K562 (cell line): ENCODE measurements around the gene SETD7. TPM values are rescaled to one million over a fixed set of nuclear protein-coding genes. Genes with fewer than 3 reads are reported as not detected.

Experiments
- ARID1B ChIP-seq: fragments of 450-650 bp; IDR thresholded peaks from 2 replicates; pipeline ENCODE4 v1.6.1; 2016; ENCODE audit warnings: antibody characterized with exemption, mild to moderate bottlenecking, inconsistent platforms
- E2F5 ChIP-seq: sonication (generic); formaldehyde crosslinking; IDR thresholded peaks from 2 replicates; pipeline ENCODE4 v1.8.0; 2022; ENCODE audit warnings: mild to moderate bottlenecking, missing genetic modification reagents
- HDAC3 ChIP-seq: fragments of 450-650 bp; IDR thresholded peaks from 2 replicates; pipeline ENCODE4 v1.6.1; 2018; ENCODE audit warnings: borderline replicate concordance, mild to moderate bottlenecking, moderate library complexity; ENCODE audit not compliant: partially characterized antibody
- MGA ChIP-seq: fragments of 450-650 bp; IDR thresholded peaks from 2 replicates; pipeline ENCODE4 v1.6.1; 2016; ENCODE audit warnings: mild to moderate bottlenecking, moderate library complexity
- RREB1 ChIP-seq: fragments of 250-450 bp; sonication (Bioruptor Pico); IDR thresholded peaks from 2 replicates; pipeline ENCODE4 v1.4.0; 2020
- ZC3H8 ChIP-seq: fragments of 450-650 bp; IDR thresholded peaks from 2 replicates; pipeline ENCODE4 v1.6.1; 2017
- ZNF212 ChIP-seq: fragments of 450-650 bp; formaldehyde crosslinking; IDR thresholded peaks from 2 replicates; pipeline ENCODE4 v1.4.0; 2020; ENCODE audit warnings: mild to moderate bottlenecking
- ZNF347 ChIP-seq: fragments of 450-650 bp; formaldehyde crosslinking; IDR thresholded peaks from 2 replicates; pipeline ENCODE4 v1.4.0; 2020; ENCODE audit warnings: low read depth, mild to moderate bottlenecking, moderate library complexity
- polyA plus RNA-seq, 8 experiments: library from polyadenylated mRNA; depleted of rRNA in 4 of 8; stranded (reverse) in 5 of 8; unstranded in 3 of 8; fragments of >200 nt; fragmentation: Nextera tagmentation in 2 of 8; fragmentation: Illumina TruSeq in 1 of 8; extraction: Ambion mirVana in 2 of 8; extraction: Trizol in 1 of 8; gene quantifications; 2 replicates each; pipeline versions ENCODE4 v1.2.1 to v1.2.3, GENCODE V29; 2011 to 2014; ENCODE audit warnings: inconsistent platforms in 1 of 8, missing spikeins in 1 of 8
- total RNA-seq, 7 experiments: library from RNA; depleted of rRNA in 6 of 7; stranded (reverse); fragments of >200 nt in 6 of 7; fragmentation: Illumina TruSeq in 2 of 7; extraction: Trizol in 2 of 7; gene quantifications; 2 replicates each; pipeline versions ENCODE4 v1.2.1 to v1.2.3, GENCODE V29; 2011 to 2021; ENCODE audit warnings: low replicate concordance in 1 of 7

Gene SETD7
- total and polyA plus RNA-seq, 9 of the 15 experiments (the other 6 are each of a cell fraction or from before 2014, with no cell fraction given) = 0.37 to 2.4 (median 1.7) TPM

- TF ChIP-seq RREB1 = no peak
- TF ChIP-seq ZC3H8 = no peak
- TF ChIP-seq ZNF212 (CRISPR knock-in tag) = no peak
- 0 out of 2 replicates have a peak, but pooled peaks have one; percentile 41 for TF ChIP-seq E2F5 (CRISPR knock-in tag)
- TF ChIP-seq ARID1B = no peak
- peak; percentile 77 for TF ChIP-seq MGA
- no peak for TF ChIP-seq HDAC3
- no peak for TF ChIP-seq ZNF347 (CRISPR knock-in tag)
These were observed 920 bp downstream of the SETD7 start (continued) for GRCh38 chr4:139554893-139555704.
